ENCODE measurements around the gene FLRT1. TPM values are rescaled to one million over a fixed set of nuclear protein-coding genes. Genes with fewer than 3 reads are reported as not detected.
A peak's percentile ranks its signal among the peaks of the same experiment; 100 is the strongest.

Gene FLRT1
- total RNA-seq, 1 experiment from 2014 or later = 0.31 TPM

GRCh38 chr11:64023712-64024710, 11.7 kb upstream of the FLRT1 start:
- no peaks in the 10 kb centered on the region; a peak in 2 of 7 replicates for H3K36me3 Mint-ChIP-seq (ENCODE audit: insufficient read depth in 1 of 3, low read depth in 3 of 3)
- no peaks in the 10 kb centered on the region for H3K9me3 Mint-ChIP-seq
- H3K27me3 ChIP-seq (ENCODE audit: insufficient read depth, low read length) = no peaks in the 10 kb centered on the region; the same call in 1 of the 2 replicates
- H2BK15ac ChIP-seq (ENCODE audit: low read depth, low read length) = no peak overlapping the region
- peak overlapping the region in 1 of 2 experiments; percentile 47; a peak in 2 of 5 replicates for H3K4me3 Mint-ChIP-seq
- DNase-seq = peak; percentile 70
- no peak overlapping the region for H2BK20ac ChIP-seq (ENCODE audit: low read depth, low read length, poor library complexity, severe bottlenecking)
- no peak overlapping the region for H2BK5ac ChIP-seq (ENCODE audit: insufficient read length, low read length)
- H3K9ac ChIP-seq (ENCODE audit: extremely low read depth, insufficient read length, low read length) = no peak overlapping the region
- no peaks in the 10 kb centered on the region for H3K79me2 ChIP-seq (ENCODE audit: insufficient read depth, low read length)
- no peak overlapping the region for H4K5ac ChIP-seq (ENCODE audit: insufficient read length, low read depth, low read length)
- H3K4me1 ChIP-seq (ENCODE audit: insufficient read depth, low read length) = peaks cover 2% of the 10 kb centered on the region; the same call in 1 of the 2 replicates
- H2AK5ac ChIP-seq (ENCODE audit: insufficient read length, low read length) = no peak overlapping the region
- no peak overlapping the region for H3K56ac ChIP-seq (ENCODE audit: insufficient read length, low read depth, low read length)
- no peak overlapping the region for H3K27ac ChIP-seq (ENCODE audit: insufficient read length, low read depth, low read length)
- H4K8ac ChIP-seq (replicated peaks; ENCODE audit: insufficient read length, low read depth, low read length) = no peak overlapping the region
- no peak overlapping the region for H3K4me2 ChIP-seq (ENCODE audit: insufficient read depth, insufficient read length, low read length)
- no peak overlapping the region for H3K4ac ChIP-seq (ENCODE audit: low read depth, low read length)
- H3K14ac ChIP-seq (ENCODE audit: insufficient read depth, low read length) = no peak overlapping the region
- peaks cover 36% of the 10 kb centered on the region for H3K27me3 Mint-ChIP-seq (ENCODE audit: low read depth)
- no peaks in the 10 kb centered on the region for H4K20me1 ChIP-seq (ENCODE audit: control insufficient read depth, insufficient read depth, insufficient read length)
- H4K91ac ChIP-seq (ENCODE audit: insufficient read length, low read depth, low read length) = no peak overlapping the region
- H2AFZ ChIP-seq (ENCODE audit: low read length) = no peak overlapping the region
- no peak overlapping the region for H2BK12ac ChIP-seq (ENCODE audit: insufficient read length, low read depth, low read length)
- H3K18ac ChIP-seq (ENCODE audit: insufficient read length, low read depth, low read length) = no peak overlapping the region
- H2BK120ac ChIP-seq (ENCODE audit: low read depth, low read length, poor library complexity, severe bottlenecking) = no peak overlapping the region
- no peaks in the 10 kb centered on the region for H3K9me3 ChIP-seq (ENCODE audit: control insufficient read depth, low read depth, low read length)
- H3K27ac Mint-ChIP-seq = peak overlapping the region; percentile 25 to 67 (median 48); a peak in 4 of 7 replicates
- no peak overlapping the region for H3T11ph ChIP-seq (ENCODE audit: low read length)
- no peaks in the 10 kb centered on the region for H3K79me1 ChIP-seq (ENCODE audit: insufficient read depth, low read depth, low read length, poor library complexity, severe bottlenecking)
- H3K4me1 Mint-ChIP-seq = peaks cover 55 to 77% of the 10 kb centered on the region in 2 experiments
- no CpG with 5 or more reads among the region's 20 CpGs for WGBS (ENCODE audit: extremely low coverage, insufficient read length, low lambda C conversion rate)
- H3K23ac ChIP-seq (ENCODE audit: insufficient read length, low read depth, low read length) = no peak overlapping the region
- TF ChIP-seq CTCF (conservative IDR thresholded peaks at IDR 0.05) = no peak
- H3K23me2 ChIP-seq (ENCODE audit: insufficient read length, low read depth, low read length, poor library complexity, severe bottlenecking) = no peaks in the 10 kb centered on the region

Data from H9 (cell line).